GM18511 (cell line): ENCODE results near the gene FUOM.
"Not testable (repeated sequence)": the region's sequence is repeated elsewhere in the genome, so short reads cannot be mapped to it uniquely, and the experiment has no call there.

ENCODE experiments used
- ATAC-seq: cut with Tn5 transposase; IDR thresholded peaks from one replicate; pipeline ENCODE4 v1.9.1; 2021; ENCODE audit warnings: mild to moderate bottlenecking, moderate library complexity; ENCODE audit not compliant: unreplicated experiment

FUOM gene

DNA sequence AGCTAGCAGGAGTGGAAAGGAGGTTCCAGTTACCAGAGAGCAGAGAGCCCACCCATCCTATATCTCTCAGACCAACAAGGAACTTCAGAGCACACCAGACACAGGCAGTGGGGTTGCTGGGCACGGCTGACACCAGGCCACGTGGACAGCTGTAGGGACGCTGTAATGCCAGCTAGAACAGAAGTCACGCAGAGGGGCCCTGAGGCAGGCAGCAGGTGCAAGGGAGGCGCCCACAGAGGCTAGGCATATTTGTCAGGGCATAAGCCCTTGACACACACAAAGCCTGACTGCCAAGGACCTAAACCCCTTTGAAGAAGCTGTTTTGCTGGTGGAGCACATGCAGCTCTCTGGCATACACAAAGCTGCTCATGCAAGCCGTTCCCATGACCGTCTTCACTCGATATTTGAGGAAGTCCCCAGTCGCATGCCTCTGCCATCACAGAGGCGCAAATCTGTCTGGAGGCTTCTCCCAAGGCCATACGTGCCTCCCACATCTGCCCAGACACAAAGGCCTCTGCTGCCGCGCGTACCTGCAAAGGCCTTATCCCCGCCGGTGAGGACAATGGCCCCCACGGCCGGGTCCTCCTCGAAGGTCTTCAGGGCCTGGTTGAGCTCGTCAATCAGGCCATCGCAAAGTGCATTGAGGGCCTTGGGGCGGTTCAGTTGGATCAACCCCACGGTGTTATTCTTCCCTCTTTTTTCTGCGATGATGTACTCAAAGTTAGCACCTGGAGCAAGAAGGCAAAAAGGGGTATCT is 12.4 kb upstream of the FUOM start:
- no peak for ATAC-seq

DNA sequence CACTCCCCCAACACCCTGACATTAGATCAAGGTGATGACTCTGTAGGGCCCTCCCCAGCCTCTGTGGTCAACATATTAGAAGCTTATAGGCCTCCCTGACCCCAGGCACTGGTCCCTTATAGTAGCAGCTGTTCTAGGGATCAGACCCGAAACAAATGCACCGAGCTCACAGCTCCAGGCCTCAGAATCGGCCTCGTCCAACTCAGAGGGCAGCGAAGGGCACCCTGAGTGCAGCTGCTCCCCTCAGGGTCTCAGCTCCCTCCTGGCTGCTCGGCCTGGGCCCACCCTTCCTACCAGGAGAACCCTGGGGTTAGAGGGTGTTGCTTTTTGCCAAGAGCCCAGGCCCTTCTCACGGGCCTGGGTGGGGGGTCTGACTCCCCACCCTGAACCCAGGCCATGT is 10.3 kb upstream of the FUOM start:
- ATAC-seq: no peak

DNA sequence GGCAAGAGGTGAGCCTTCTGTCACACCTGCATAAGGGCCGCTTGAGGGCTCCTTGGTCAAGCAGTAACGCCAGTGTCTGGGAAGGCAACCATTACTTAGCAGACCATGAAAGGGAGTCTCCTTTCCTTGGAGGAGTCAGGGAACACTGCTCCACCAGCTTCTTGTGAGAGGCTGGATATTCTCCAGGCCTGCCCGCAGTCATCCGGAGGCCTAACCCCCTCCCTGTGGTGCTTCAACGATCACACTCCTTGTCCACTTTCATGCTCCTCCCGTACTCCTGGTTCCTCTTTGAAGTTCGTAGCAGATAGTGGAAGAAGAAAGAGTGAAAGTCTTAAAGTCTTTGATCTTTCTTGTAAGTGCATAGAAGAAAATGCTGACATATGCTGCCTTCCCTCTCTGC is 9.6 kb upstream of the FUOM start:
- not testable (repeated sequence) for ATAC-seq

- no peak for ATAC-seq
These were observed 8.9 kb upstream of the FUOM start for GRCh38 chr10:133366751-133367150.

DNA sequence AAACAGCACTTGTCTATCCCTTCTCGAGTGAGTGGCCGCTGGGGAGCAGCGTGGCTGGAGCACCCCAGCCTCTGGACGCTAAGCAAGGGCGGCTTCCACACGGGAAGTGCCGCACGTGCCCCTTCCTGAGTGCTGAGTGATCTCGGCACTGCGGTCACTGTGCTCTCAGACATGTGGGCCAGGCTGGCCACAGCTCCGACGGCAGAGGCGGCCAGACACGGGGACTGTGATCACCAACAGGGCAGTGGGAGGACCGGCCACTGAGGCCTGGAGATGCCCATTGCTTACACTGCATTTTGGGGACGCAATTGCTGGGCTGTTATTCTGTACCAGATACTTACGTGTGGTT is 8.3 kb upstream of the FUOM start:
- no peak for ATAC-seq

DNA sequence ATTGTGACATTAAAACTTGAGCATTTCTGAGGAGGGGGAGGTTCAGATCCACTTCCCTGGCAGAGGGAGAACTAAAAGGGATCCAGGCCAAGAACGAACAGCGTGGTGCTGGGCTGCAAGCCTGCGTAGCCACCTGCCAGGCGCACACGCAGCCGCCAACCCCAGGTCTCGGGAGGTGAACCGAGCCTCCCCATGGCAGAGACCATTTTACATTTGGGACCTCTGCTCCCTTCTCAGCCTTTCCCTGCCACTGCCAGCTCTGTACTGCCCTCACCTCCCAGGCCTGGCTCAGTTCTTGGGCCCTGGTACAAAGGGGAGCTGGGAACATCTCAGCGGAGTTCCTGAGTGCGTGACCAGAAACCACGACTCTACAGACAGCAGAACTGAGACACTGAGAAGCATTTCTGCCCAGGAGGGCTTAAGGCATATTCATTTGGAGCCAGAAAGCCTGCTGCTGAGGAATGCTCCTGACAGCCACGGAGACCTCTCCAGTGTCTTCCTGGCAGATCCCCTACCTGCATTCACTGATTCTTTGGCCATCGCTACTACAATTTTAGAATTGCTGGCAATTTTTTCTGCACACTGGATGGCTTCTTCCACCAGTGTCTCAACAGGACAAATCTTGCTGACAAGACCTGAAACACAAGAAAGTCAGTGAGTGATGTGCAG is 7.8 kb upstream of the FUOM start:
- ATAC-seq: no peak

DNA sequence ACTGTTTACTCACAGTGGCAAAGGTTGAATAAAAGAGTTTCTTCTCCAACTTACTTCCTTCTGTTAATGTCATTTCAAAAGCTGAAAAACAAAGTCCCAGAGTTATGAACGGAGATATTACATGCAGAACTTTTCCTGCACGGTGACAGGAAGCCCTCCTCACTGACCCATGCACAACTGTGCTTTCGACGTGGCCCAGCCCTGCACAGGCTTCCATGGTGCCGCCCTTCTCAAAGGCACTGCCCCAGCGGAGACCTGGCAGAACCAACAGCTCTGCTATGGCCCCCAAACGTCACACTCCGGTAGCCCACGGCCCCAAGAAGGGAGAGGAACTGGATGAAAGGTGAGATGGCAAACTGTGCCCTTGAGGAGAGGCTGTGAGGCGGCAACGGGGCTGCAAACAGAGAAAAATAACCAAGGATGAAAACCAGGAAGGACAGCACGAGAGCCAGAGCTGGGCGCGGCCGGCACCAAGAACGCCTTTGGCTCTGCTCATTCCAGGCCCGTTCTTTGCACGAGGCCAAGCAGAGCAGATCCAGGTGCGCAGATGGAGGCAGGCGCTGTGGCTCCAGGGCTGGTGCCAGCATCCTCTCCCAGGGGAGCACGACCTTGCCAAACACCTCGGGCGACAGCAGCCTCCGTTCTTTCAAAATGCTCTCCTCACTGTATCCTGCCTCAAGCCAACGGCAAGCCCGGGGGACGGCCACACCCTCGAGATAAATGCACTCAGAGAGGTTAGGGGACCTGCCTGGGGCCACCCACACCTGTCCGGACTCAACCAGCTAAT is 7.0 kb upstream of the FUOM start:
- no peak for ATAC-seq

- ATAC-seq: no peak
These were observed 5.0 kb upstream of the FUOM start for GRCh38 chr10:133362846-133363245.

GRCh38 chr10:133361773-133362441 is 4.1 kb upstream of the FUOM start:
- no peak for ATAC-seq

DNA sequence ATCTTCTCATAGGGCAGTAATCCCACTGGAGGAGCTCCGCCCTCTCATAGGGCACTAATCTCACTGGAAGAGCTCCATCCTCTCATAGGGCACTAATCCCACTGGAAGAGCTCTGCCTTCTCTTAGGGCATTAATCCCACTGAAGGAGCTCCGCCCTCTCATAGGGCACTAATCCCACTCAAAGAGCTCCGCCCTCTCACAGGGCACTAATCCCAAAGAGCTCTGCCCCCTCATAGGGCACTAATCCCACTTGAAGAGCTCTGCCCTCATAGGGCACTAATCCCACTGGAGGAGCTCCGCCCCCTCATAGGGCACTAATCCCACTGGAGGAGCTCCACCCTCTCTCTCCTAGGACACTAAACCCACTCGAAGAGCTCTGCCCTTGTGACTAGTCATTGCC is 3.4 kb upstream of the FUOM start:
- no peak for ATAC-seq

- ATAC-seq: no peak
These were observed 2.3 kb upstream of the FUOM start for GRCh38 chr10:133359972-133360610.

GRCh38 chr10:133359554-133359971 is 1.7 kb upstream of the FUOM start:
- ATAC-seq: no peak

GRCh38 chr10:133358925-133359310 is 1.1 kb upstream of the FUOM start:
- ATAC-seq: no peak

DNA sequence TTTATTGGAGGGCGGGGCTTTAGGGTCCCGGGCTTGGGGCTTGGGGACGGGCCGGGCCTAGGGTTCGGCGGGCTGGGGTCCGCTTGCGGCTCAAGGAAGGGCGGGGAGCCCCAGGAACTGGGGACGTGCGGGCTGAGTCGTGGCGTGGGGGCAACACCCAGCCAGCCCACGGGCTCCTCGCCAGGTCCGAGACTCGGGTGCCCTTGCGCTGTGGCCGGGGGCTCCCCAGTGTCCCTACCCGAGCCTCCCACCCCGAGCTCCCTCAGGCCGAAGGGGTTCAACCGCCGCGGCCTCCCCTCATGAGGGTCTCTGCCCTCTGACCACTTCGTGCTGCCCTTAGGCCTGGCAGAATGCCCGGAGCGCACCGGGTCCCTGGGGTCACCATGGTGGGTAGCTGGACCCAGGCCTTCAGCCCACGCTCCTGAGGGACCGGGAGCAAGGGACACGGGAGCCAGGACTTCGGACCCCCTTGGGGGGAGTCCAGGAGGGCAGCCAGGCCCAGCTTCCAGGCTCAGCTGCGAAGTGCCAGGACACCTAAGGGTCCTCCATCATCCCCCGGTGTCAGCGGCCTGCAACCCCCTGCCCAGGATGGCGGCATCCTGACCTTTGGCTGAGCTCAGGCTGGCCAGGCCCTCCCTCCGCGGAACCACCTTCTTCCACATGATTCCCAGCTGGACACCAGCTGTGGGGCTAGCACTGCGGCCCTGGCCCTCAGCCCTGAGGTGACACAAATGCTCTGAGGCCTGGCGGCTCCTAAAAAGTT is 524 bp upstream of the FUOM start:
- ATAC-seq: no peak

DNA sequence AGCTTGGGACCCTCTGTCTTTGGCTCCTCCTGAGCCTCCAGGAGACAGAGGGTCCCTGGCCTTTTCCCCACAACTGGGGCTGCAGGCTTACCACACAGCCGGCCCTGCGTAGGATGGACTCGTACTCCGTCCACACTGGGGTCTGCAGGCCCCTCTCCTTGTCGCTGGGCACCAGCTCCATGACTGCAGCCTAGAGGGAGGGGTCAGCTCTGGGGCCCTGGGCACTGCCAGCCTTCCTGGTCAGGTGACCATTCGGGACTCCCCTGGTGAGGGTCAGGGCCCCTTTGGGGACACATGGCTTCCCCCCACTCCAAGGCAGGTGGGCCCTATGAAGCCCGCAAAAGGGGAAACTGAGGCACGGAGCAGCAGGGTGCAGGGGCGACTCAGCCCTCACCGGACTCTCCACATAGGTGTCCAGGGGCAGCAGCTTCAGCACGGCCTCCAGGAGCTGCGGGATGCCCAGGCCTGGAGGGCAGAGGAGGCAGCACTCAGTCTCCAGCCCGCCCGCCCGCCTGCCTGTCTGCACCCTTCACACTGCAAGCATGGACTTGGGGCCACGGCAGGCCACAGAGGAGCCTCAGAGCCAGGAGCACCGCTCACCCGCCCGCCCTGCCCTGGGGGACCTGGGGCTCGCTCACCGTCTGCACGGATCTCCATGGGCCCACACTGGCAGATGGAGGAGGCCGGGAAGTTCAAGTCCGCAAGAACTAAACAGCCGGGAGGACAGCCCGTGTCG is 1.1 kb downstream of the FUOM start:
- peak; percentile 3 for ATAC-seq

- ATAC-seq: no peak
These were observed 1.8 kb downstream of the FUOM start for GRCh38 chr10:133355991-133356390.

DNA sequence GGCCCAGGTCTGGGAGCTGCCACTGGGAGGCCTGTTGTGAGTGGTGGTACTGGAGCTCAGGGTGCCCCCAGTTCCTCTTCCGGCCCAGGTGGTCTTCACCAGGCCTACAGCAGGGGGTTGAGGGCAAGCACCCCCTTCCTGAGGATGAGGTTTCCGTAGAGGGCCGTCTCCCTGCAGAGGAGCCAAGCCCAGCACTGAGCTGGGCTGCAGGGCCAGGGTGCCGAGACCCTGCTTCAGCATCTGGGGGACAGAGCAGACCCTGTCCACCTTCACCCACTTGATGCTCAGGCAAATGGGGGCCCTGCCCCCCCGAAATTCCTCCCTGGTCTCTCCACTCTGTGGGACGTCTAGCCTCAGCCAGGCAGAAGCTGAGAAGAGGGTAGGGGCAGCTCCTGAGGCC is 2.6 kb downstream of the FUOM start:
- no peak for ATAC-seq

DNA sequence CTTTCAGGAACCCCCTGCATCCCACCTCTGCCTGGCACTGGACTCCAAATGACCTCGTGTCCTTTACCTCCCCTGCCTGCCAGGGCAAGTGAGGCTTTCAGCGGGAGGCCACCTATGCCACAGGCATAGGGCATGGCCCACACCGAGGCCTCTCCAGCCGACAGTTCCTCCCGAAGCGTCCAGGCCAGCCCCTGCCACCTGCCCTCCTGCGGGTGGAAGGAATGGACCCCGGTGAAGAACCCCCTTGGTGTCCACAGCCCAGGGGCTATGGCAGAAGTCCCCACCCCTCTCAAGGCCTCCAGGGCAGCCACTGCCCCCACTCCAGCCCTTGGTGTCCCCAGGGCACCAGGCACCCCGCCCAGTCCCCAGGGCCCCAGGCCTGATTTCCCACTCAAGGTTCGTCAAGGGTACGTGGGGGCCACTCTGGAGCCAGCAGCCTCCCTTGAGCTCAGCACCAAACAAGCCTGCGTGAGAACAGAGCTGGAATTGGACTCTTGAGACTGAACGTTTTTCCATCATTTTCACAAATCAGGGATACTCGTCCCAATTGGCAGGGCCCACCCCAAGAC is 3.1 kb downstream of the FUOM start:
- ATAC-seq: no peak

- no peak for ATAC-seq
These were observed 3.7 kb downstream of the FUOM start for GRCh38 chr10:133353988-133354605.
